HepG2 (cell line): Measurements from ENCODE around the gene TNFRSF18. TPM values are rescaled to one million over a fixed set of nuclear protein-coding genes. Genes with fewer than 3 reads are reported as not detected.

Experiments
- HNF4G ChIP-seq, 2 experiments: sonication (generic) in 1 of 2; formaldehyde crosslinking in 1 of 2; IDR thresholded peaks; 2 replicates each; pipeline versions ENCODE4 v1.4.0 to v1.6.1; 2011 to 2020; ENCODE audit warnings: borderline replicate concordance in 2 of 2, low read depth in 2 of 2, mild to moderate bottlenecking in 2 of 2, low read length in 1 of 2, missing genetic modification reagents in 1 of 2, moderate library complexity in 1 of 2
- HOXA3 ChIP-seq: sonication (generic); formaldehyde crosslinking; IDR thresholded peaks from 2 replicates; pipeline ENCODE4 v1.5.0; 2020; ENCODE audit warnings: missing genetic modification reagents
- KMT2B ChIP-seq: IDR thresholded peaks from 2 replicates; pipeline ENCODE4 v1.6.1; 2016; ENCODE audit warnings: missing genetic modification reagents, missing compliant biosample characterization
- MED13 ChIP-seq: sonication (generic); formaldehyde crosslinking; IDR thresholded peaks from 2 replicates; pipeline ENCODE4 v1.5.0; 2020; ENCODE audit warnings: missing genetic modification reagents
- RORA ChIP-seq: sonication (generic); formaldehyde crosslinking; IDR thresholded peaks from 2 replicates; pipeline ENCODE4 v1.5.0; 2020; ENCODE audit warnings: mild to moderate bottlenecking, missing genetic modification reagents, moderate library complexity
- SPEN ChIP-seq: sonication (generic); formaldehyde crosslinking; IDR thresholded peaks from 2 replicates; pipeline ENCODE4 v1.5.1; 2020; ENCODE audit warnings: low read depth, mild to moderate bottlenecking, missing genetic modification reagents
- YEATS4 ChIP-seq: sonication (generic); formaldehyde crosslinking; IDR thresholded peaks from 2 replicates; pipeline ENCODE4 v1.4.0; 2020; ENCODE audit warnings: missing genetic modification reagents, borderline replicate concordance
- ZMYM2 ChIP-seq: sonication (generic); formaldehyde crosslinking; IDR thresholded peaks from 2 replicates; pipeline ENCODE4 v1.8.0; 2022; ENCODE audit warnings: mild to moderate bottlenecking, missing genetic modification reagents
- ZNF232 ChIP-seq: sonication (generic); formaldehyde crosslinking; IDR thresholded peaks from 2 replicates; pipeline ENCODE4 v1.4.0; 2020; ENCODE audit warnings: missing genetic modification reagents, borderline replicate concordance
- polyA plus RNA-seq, 8 experiments: library from polyadenylated mRNA; depleted of rRNA in 3 of 8; stranded (reverse) in 7 of 8; unstranded in 1 of 8; fragments of >200 nt; fragmentation: Illumina TruSeq in 4 of 8; extraction: Trizol in 4 of 8; gene quantifications; 2 replicates each; pipeline versions ENCODE4 v1.2.1 to v1.2.3, GENCODE V29; 2011 to 2016; ENCODE audit warnings: low read depth in 4 of 8, missing spikeins in 1 of 8, mixed read lengths in 1 of 8; ENCODE audit not compliant: insufficient read depth in 1 of 8
- total RNA-seq, 5 experiments: library from RNA; depleted of rRNA; stranded (reverse); fragments of >200 nt; fragmentation: Illumina TruSeq; extraction: Trizol; gene quantifications; 2 replicates each; pipeline ENCODE4 v1.2.3, GENCODE V29; 2016; ENCODE audit warnings: low read depth in 1 of 5
- TF ChIP-seq, protein P1 (sequence below): sonication (generic); formaldehyde crosslinking; IDR thresholded peaks from 2 replicates; pipeline ENCODE4 v1.4.0; 2020; ENCODE audit warnings: missing genetic modification reagents
- TF ChIP-seq, protein P2 (sequence below): sonication (generic); formaldehyde crosslinking; IDR thresholded peaks from 2 replicates; pipeline ENCODE4 v1.4.0; 2020; ENCODE audit warnings: mild to moderate bottlenecking, missing genetic modification reagents
- TF ChIP-seq, protein P3 (sequence below): sonication (generic); formaldehyde crosslinking; IDR thresholded peaks from 2 replicates; pipeline ENCODE4 v1.8.0; 2023; ENCODE audit warnings: mild to moderate bottlenecking, missing genetic modification reagents
- TF ChIP-seq, protein P4 (sequence below): sonication (generic); formaldehyde crosslinking; IDR thresholded peaks from 2 replicates; pipeline ENCODE4 v1.4.0; 2020; ENCODE audit warnings: missing genetic modification reagents
- TF ChIP-seq, protein P5 (sequence below): sonication (generic); formaldehyde crosslinking; IDR thresholded peaks from 2 replicates; pipeline ENCODE4 v1.5.0; 2020; ENCODE audit warnings: missing genetic modification reagents
- TF ChIP-seq, protein P6 (sequence below): sonication (generic); formaldehyde crosslinking; IDR thresholded peaks from 2 replicates; pipeline ENCODE4 v1.4.0; 2020; ENCODE audit warnings: mild to moderate bottlenecking, missing genetic modification reagents

The TNFRSF18 gene
- total and polyA plus RNA-seq, 2 of the 13 experiments (the other 11 are each of a cell fraction or from before 2014, with no cell fraction given): not detected

DNA sequence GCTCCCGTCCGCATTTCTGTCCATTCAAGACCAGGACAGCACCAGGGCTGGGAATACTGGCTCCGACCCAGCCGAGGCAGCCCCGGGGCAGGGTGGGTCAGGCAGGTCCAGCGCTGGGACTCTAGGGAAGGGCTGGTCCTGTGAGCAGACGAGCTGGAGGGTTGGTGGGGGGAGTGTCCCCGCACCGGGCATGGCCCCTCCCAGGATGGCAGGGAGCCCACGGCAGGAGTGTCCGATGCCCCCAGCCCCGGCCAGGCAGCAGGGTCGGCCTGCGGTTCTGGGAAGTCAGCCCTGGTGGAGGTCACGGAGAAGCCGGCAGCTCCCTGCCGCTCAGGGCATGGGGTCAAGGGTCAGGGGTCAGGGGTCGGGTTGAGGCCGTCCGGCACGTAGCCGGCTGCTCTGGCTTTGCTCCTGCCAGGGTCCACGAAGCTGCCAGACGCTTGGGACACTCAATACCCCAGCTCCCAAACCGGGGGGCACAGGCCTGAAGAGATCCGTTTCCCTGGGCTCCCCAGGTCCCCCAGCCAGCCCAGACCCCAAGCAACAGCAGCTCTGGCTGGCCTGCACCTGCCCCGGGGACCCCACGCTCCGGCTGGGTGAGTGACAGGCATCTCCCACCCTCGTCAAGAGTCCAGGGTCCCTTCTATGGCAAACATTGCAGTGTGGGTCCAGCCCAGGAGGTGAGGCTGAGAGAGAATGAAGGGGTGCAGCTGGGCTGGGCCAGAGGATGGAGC, 33.4 kb upstream of the TNFRSF18 start (continued):
- TF ChIP-seq, protein P1, sequence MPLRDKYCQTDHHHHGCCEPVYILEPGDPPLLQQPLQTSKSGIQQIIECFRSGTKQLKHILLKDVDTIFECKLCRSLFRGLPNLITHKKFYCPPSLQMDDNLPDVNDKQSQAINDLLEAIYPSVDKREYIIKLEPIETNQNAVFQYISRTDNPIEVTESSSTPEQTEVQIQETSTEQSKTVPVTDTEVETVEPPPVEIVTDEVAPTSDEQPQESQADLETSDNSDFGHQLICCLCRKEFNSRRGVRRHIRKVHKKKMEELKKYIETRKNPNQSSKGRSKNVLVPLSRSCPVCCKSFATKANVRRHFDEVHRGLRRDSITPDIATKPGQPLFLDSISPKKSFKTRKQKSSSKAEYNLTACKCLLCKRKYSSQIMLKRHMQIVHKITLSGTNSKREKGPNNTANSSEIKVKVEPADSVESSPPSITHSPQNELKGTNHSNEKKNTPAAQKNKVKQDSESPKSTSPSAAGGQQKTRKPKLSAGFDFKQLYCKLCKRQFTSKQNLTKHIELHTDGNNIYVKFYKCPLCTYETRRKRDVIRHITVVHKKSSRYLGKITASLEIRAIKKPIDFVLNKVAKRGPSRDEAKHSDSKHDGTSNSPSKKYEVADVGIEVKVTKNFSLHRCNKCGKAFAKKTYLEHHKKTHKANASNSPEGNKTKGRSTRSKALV (CRISPR knock-in tag): peak; percentile 61; the same call in 1 of the 2 replicates
- TF ChIP-seq RORA (CRISPR knock-in tag) (no peak), MED13 (CRISPR knock-in tag) (no peak), SPEN (peak; percentile 84), YEATS4 (no peak), HNF4G (IDR thresholded peaks at IDR 0.05; ENCODE audit: borderline replicate concordance, low read depth, low read length) (peak; percentile 4; the same call in 1 of the 2 replicates), HNF4G (CRISPR knock-in tag; IDR thresholded peaks at IDR 0.05; ENCODE audit: borderline replicate concordance, low read depth) (no peak; the same call in 1 of the 2 replicates), KMT2B (CRISPR knock-in tag) (no peak), ZMYM2 (CRISPR knock-in tag) (0 out of 2 replicates have a peak, but pooled peaks have one; percentile 15), HOXA3 (CRISPR knock-in tag) (peak; percentile 73; the same call in 1 of the 2 replicates), ZNF232 (CRISPR knock-in tag) (peak; percentile 87; the same call in 1 of the 2 replicates)
- TF ChIP-seq, protein P2, sequence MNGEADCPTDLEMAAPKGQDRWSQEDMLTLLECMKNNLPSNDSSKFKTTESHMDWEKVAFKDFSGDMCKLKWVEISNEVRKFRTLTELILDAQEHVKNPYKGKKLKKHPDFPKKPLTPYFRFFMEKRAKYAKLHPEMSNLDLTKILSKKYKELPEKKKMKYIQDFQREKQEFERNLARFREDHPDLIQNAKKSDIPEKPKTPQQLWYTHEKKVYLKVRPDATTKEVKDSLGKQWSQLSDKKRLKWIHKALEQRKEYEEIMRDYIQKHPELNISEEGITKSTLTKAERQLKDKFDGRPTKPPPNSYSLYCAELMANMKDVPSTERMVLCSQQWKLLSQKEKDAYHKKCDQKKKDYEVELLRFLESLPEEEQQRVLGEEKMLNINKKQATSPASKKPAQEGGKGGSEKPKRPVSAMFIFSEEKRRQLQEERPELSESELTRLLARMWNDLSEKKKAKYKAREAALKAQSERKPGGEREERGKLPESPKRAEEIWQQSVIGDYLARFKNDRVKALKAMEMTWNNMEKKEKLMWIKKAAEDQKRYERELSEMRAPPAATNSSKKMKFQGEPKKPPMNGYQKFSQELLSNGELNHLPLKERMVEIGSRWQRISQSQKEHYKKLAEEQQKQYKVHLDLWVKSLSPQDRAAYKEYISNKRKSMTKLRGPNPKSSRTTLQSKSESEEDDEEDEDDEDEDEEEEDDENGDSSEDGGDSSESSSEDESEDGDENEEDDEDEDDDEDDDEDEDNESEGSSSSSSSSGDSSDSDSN: peak; percentile 68
- TF ChIP-seq, protein P3, sequence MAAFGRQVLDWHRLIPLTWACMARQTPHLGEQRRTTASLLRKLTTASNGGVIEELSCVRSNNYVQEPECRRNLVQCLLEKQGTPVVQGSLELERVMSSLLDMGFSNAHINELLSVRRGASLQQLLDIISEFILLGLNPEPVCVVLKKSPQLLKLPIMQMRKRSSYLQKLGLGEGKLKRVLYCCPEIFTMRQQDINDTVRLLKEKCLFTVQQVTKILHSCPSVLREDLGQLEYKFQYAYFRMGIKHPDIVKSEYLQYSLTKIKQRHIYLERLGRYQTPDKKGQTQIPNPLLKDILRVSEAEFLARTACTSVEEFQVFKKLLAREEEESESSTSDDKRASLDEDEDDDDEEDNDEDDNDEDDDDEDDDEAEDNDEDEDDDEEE: 0 out of 2 replicates have a peak, but pooled peaks have one; percentile 73
- TF ChIP-seq, protein P4, sequence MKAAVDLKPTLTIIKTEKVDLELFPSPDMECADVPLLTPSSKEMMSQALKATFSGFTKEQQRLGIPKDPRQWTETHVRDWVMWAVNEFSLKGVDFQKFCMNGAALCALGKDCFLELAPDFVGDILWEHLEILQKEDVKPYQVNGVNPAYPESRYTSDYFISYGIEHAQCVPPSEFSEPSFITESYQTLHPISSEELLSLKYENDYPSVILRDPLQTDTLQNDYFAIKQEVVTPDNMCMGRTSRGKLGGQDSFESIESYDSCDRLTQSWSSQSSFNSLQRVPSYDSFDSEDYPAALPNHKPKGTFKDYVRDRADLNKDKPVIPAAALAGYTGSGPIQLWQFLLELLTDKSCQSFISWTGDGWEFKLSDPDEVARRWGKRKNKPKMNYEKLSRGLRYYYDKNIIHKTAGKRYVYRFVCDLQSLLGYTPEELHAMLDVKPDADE (CRISPR knock-in tag): no peak
- TF ChIP-seq, protein P5, sequence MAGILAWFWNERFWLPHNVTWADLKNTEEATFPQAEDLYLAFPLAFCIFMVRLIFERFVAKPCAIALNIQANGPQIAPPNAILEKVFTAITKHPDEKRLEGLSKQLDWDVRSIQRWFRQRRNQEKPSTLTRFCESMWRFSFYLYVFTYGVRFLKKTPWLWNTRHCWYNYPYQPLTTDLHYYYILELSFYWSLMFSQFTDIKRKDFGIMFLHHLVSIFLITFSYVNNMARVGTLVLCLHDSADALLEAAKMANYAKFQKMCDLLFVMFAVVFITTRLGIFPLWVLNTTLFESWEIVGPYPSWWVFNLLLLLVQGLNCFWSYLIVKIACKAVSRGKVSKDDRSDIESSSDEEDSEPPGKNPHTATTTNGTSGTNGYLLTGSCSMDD (CRISPR knock-in tag): no peak
- TF ChIP-seq, protein P6, sequence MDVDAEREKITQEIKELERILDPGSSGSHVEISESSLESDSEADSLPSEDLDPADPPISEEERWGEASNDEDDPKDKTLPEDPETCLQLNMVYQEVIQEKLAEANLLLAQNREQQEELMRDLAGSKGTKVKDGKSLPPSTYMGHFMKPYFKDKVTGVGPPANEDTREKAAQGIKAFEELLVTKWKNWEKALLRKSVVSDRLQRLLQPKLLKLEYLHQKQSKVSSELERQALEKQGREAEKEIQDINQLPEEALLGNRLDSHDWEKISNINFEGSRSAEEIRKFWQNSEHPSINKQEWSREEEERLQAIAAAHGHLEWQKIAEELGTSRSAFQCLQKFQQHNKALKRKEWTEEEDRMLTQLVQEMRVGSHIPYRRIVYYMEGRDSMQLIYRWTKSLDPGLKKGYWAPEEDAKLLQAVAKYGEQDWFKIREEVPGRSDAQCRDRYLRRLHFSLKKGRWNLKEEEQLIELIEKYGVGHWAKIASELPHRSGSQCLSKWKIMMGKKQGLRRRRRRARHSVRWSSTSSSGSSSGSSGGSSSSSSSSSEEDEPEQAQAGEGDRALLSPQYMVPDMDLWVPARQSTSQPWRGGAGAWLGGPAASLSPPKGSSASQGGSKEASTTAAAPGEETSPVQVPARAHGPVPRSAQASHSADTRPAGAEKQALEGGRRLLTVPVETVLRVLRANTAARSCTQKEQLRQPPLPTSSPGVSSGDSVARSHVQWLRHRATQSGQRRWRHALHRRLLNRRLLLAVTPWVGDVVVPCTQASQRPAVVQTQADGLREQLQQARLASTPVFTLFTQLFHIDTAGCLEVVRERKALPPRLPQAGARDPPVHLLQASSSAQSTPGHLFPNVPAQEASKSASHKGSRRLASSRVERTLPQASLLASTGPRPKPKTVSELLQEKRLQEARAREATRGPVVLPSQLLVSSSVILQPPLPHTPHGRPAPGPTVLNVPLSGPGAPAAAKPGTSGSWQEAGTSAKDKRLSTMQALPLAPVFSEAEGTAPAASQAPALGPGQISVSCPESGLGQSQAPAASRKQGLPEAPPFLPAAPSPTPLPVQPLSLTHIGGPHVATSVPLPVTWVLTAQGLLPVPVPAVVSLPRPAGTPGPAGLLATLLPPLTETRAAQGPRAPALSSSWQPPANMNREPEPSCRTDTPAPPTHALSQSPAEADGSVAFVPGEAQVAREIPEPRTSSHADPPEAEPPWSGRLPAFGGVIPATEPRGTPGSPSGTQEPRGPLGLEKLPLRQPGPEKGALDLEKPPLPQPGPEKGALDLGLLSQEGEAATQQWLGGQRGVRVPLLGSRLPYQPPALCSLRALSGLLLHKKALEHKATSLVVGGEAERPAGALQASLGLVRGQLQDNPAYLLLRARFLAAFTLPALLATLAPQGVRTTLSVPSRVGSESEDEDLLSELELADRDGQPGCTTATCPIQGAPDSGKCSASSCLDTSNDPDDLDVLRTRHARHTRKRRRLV (CRISPR knock-in tag): no peak
